ENCODE results near the gene HSDL1.

Gene HSDL1

GRCh38 chr16:84138824-84139627 is 6.0 kb downstream of the HSDL1 start:
- no peak overlapping the region for H3K4me3 ChIP-seq (ENCODE audit: low read depth, low read length)
- no peak for TF ChIP-seq CTCF (IDR thresholded peaks at IDR 0.05; ENCODE audit: low read depth, low read length)

GRCh38 chr16:84138500-84138823 is 6.5 kb downstream of the HSDL1 start:
- TF ChIP-seq CTCF (IDR thresholded peaks at IDR 0.05; ENCODE audit: low read depth, low read length): no peak
- H3K4me3 ChIP-seq (ENCODE audit: low read depth, low read length): no peak overlapping the region

- H3K4me3 ChIP-seq (ENCODE audit: low read depth, low read length): no peak overlapping the region
- TF ChIP-seq CTCF (IDR thresholded peaks at IDR 0.05; ENCODE audit: low read depth, low read length): no peak
These were observed 7.1 kb downstream of the HSDL1 start for GRCh38 chr16:84137769-84138357.

GRCh38 chr16:84137287-84137686 is 7.7 kb downstream of the HSDL1 start:
- H3K4me3 ChIP-seq (ENCODE audit: low read depth, low read length): no peak overlapping the region
- TF ChIP-seq CTCF (IDR thresholded peaks at IDR 0.05; ENCODE audit: low read depth, low read length): no peak

DNA sequence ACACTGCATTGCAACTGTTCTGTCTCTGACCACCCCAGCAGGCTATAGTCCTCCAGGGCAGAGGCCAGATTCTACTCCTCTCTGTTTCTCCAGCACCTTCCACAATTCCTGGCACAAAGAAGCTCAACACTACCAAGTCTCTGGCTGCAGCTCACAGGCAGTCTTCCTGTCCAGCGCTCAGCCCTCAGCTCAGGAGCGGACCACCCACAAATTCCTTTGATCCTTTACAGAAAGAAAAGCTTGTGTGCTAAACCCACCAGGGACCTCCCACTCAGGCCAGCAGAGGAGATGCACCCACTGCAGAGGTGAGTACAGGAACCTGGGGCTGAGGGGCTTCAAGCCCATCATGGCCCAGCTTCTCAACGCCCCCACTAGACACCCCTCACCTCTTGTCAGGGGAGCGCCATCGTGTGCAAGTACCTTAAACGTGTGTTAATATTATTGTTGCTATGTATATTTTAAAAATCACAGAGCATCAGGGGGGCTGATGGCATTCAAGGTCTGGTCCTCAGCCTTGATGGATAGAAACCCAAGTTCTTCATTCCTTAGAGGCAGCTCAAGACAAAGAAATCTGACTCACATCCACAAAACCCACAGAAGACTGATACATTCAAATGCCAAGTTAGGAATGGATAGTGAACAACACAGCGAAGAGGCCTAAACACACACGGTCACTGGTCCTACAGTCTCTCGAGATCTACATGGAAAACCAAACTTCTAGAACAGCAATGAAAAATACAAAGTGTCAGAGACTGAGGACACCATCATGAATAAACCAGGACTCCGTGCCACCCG is 8.4 kb downstream of the HSDL1 start:
- TF ChIP-seq CTCF (IDR thresholded peaks at IDR 0.05; ENCODE audit: low read depth, low read length): no peak
- H3K4me3 ChIP-seq (ENCODE audit: low read depth, low read length): no peak overlapping the region

DNA sequence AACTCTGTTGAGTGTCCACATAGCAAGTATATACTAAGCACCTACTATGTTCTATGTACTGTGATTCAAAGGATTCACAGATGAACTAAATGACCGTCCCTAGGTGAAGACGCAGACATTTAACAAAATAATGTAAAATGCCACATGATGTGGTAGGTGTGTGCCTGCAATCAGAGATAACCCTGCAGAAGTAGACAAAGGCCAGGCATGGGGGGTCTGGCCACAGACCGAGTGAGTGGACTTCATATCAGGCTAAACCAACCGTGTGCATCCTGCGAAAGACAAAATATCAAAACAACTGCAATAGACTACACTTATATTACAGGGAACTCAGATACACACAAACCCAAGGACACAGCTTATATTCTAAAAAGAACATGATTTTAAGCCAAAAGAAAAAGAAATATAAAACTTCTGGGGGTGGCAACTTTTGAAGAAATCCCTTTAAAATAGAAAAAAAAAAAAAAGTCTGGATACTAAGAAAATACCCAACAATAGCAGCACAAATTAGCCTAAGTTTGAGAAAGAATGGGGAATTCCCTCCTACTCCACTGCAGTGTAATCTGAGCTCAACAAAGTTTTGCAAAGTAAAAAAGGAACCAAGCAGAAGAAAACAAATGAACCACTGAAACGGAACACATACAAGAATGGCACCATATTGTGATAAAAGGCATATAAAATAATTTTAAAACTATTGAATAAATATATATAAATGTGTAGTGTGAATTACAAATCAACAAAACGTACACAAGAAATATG is 12.3 kb downstream of the HSDL1 start:
- no peak for TF ChIP-seq CTCF (IDR thresholded peaks at IDR 0.05; ENCODE audit: low read depth, low read length)
- no peak overlapping the region for H3K4me3 ChIP-seq (ENCODE audit: low read depth, low read length)
